ENCODE measurements around the gene GDPD4.

The GDPD4 gene

GRCh38 chr11:77283101-77283500, 18.4 kb downstream of the GDPD4 start:
- TF ChIP-seq ELF4 (IDR thresholded peaks at IDR 0.05) (no peak), LEF1 (IDR thresholded peaks at IDR 0.05; ENCODE audit: borderline replicate concordance) (no peak), PKNOX1 (IDR thresholded peaks at IDR 0.05) (no peak), FOXK2 (IDR thresholded peaks at IDR 0.05) (no peak), SP1 (IDR thresholded peaks at IDR 0.05) (no peak), NFRKB (IDR thresholded peaks at IDR 0.05) (no peak), L3MBTL2 (conservative IDR thresholded peaks at IDR 0.05) (no peak), HDGF (IDR thresholded peaks at IDR 0.05; ENCODE audit: borderline replicate concordance) (no peak), FOXM1 (IDR thresholded peaks at IDR 0.05; ENCODE audit: borderline replicate concordance) (no peak), TARDBP (IDR thresholded peaks at IDR 0.05) (no peak), BHLHE40 (IDR thresholded peaks at IDR 0.05; ENCODE audit: borderline replicate concordance) (no peak), FOXA1 (IDR thresholded peaks at IDR 0.05) (no peak), ZNF384 (IDR thresholded peaks at IDR 0.05) (no peak), ARNT (IDR thresholded peaks at IDR 0.05) (no peak), SUZ12 (IDR thresholded peaks at IDR 0.05) (no peak)
- CTCF ChIA-PET = no interaction called here
- no peak for DNase-seq (ENCODE audit: extremely low spot score)
- POLR2A ChIA-PET = no interaction called here

GRCh38 chr11:77278595-77279506, 22.6 kb downstream of the GDPD4 start:
- TF ChIP-seq ZNF384 (IDR thresholded peaks at IDR 0.05) (no peak), SUZ12 (IDR thresholded peaks at IDR 0.05) (no peak), ELF4 (IDR thresholded peaks at IDR 0.05) (no peak), TARDBP (IDR thresholded peaks at IDR 0.05) (no peak), PKNOX1 (IDR thresholded peaks at IDR 0.05) (no peak), LEF1 (IDR thresholded peaks at IDR 0.05; ENCODE audit: borderline replicate concordance) (no peak), FOXK2 (IDR thresholded peaks at IDR 0.05) (no peak), BHLHE40 (IDR thresholded peaks at IDR 0.05; ENCODE audit: borderline replicate concordance) (no peak), L3MBTL2 (conservative IDR thresholded peaks at IDR 0.05) (no peak), FOXM1 (IDR thresholded peaks at IDR 0.05; ENCODE audit: borderline replicate concordance) (no peak), FOXA1 (IDR thresholded peaks at IDR 0.05) (no peak), HDGF (IDR thresholded peaks at IDR 0.05; ENCODE audit: borderline replicate concordance) (no peak), CTBP1 (IDR thresholded peaks at IDR 0.05; ENCODE audit: borderline replicate concordance) (no peak), ARNT (IDR thresholded peaks at IDR 0.05) (no peak), SP1 (IDR thresholded peaks at IDR 0.05) (no peak), NFRKB (IDR thresholded peaks at IDR 0.05) (no peak)

DNA sequence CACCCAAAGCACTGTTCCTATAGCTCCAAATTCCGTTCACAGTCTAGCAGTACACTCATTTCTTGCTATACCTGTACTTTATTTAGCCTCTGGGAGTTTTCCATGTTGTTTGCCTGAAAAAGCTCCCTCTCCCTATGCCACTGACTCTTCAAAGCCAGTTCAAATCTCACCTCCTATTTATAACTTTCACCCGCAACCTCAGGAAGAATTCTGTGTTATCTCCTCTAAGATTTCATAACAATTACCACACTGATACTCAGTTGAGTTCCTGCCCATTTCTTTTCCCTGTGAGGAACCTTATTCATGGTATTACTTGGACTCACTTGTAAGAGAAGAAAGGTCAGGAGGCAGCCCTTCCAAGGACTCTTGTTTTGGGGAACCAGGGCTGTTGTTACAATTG, 25.2 kb downstream of the GDPD4 start:
- CTCF ChIA-PET = no interaction called here

More at GRCh38 chr11:77278595-77279506, 22.6 kb downstream of the GDPD4 start:
- DNase-seq (ENCODE audit: extremely low spot score) = no peak
- ChIA-PET CTCF (no interaction called here), POLR2A (no interaction called here)

DNA sequence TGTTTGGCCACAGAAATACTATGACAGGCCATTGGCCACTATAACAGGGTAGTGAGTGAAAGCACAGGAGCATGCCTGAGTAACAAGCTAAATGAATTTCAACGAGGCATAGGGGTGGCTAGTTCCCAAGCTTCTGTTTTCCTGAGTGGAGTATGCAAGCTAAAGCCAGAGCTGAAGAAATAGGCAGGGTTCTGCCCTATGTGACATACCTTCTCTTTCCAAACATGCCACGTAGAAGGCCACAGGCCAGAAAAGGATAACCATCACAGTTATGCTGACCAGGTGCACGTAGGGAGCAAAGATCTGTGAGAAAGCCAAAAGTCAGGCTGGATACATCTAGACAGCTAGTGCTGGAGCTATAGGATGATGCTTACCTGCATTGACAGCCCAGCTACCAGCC, 30.6 kb downstream of the GDPD4 start:
- TF ChIP-seq HDGF (IDR thresholded peaks at IDR 0.05; ENCODE audit: borderline replicate concordance) (no peak), FOXA1 (IDR thresholded peaks at IDR 0.05) (no peak), L3MBTL2 (conservative IDR thresholded peaks at IDR 0.05) (no peak), SP1 (IDR thresholded peaks at IDR 0.05) (no peak), PKNOX1 (IDR thresholded peaks at IDR 0.05) (no peak), FOXM1 (IDR thresholded peaks at IDR 0.05; ENCODE audit: borderline replicate concordance) (no peak), ZNF384 (IDR thresholded peaks at IDR 0.05) (no peak), FOXK2 (IDR thresholded peaks at IDR 0.05) (no peak), BHLHE40 (IDR thresholded peaks at IDR 0.05; ENCODE audit: borderline replicate concordance) (no peak), ARNT (IDR thresholded peaks at IDR 0.05) (no peak), SUZ12 (IDR thresholded peaks at IDR 0.05) (no peak), ELF4 (IDR thresholded peaks at IDR 0.05) (no peak), NFRKB (IDR thresholded peaks at IDR 0.05) (no peak), CTBP1 (IDR thresholded peaks at IDR 0.05; ENCODE audit: borderline replicate concordance) (no peak)
- ChIA-PET CTCF (no interaction called here), POLR2A (no interaction called here)
- DNase-seq (ENCODE audit: extremely low spot score) = no peak

More for the DNA sequence above, 25.2 kb downstream of the GDPD4 start:
- no peak for TF ChIP-seq FOXK2 (IDR thresholded peaks at IDR 0.05)
- DNase-seq (ENCODE audit: extremely low spot score) = no peak
- POLR2A ChIA-PET = no interaction called here

DNA sequence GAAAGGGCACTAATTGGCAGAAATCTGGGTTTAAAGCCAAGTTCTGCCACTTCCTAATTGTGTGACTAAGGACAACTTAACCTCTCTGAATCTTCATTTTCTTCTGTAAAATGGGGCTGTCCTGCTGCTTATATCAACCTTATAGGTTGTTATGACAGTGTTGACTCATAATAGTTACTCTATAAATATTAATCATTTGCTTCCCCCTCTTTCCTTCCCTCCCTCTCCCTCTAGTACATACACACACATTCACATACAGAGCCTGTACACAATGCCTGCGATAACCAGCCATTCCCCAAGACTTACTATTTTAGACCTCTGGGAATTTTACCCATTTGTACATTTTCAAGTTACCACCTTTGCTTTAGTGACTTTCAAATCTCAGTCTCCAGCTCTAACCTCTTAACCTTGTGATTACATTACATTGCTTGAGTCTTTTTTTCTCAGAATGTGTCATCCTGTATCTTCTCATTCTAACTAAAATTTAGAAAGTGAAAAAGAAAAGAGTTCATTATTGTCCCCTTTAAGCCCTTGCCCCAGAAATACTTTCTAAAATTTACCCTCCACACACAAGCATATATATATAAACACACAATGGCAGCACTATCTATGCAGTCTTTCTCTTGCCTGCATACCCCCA, 31.9 kb downstream of the GDPD4 start:
- ChIA-PET CTCF (no interaction called here), POLR2A (no interaction called here)

More for the DNA sequence above, 31.9 kb downstream of the GDPD4 start:
- no peak for DNase-seq (ENCODE audit: extremely low spot score)
- TF ChIP-seq FOXA1 (IDR thresholded peaks at IDR 0.05) (no peak), FOXK2 (IDR thresholded peaks at IDR 0.05) (no peak), BHLHE40 (IDR thresholded peaks at IDR 0.05; ENCODE audit: borderline replicate concordance) (no peak), ZNF384 (IDR thresholded peaks at IDR 0.05) (no peak), L3MBTL2 (conservative IDR thresholded peaks at IDR 0.05) (no peak), SUZ12 (IDR thresholded peaks at IDR 0.05) (no peak), CTBP1 (IDR thresholded peaks at IDR 0.05; ENCODE audit: borderline replicate concordance) (no peak), ARNT (IDR thresholded peaks at IDR 0.05) (no peak), PKNOX1 (IDR thresholded peaks at IDR 0.05) (no peak), ELF4 (IDR thresholded peaks at IDR 0.05) (no peak), FOXM1 (IDR thresholded peaks at IDR 0.05; ENCODE audit: borderline replicate concordance) (no peak), HDGF (IDR thresholded peaks at IDR 0.05; ENCODE audit: borderline replicate concordance) (no peak), TARDBP (IDR thresholded peaks at IDR 0.05) (no peak), NFRKB (IDR thresholded peaks at IDR 0.05) (no peak), LEF1 (IDR thresholded peaks at IDR 0.05; ENCODE audit: borderline replicate concordance) (no peak), SP1 (IDR thresholded peaks at IDR 0.05) (no peak)
